NCI-H1417 (cell line): ENCODE measurements around the gene NUDC.

Experiments used
- DNase-seq, 3 experiments: peaks; one replicate each; lab custom pipeline; 2025; lab: John Stamatoyannopoulos, UW

Gene NUDC

DNA sequence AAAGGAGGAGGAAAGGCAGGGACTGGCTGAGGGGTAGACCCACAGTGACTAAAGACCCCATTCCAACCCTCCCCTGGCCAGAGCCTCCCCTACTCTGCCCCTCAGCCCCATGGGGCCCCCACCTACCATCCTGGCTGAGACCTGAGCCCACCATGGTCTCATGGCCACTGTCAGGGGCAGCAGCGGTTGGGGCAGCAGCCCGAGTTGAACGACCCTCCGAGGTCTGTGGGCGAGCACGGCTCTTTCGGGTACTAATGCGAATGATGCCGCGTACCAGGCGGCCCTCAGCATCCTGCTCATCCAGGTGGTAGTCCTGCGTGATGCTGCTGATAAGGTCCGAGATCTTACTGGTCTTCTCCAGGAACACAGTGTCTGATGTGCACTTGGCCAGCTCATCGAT lies 29.7 kb downstream of the NUDC start:
- no peak for DNase-seq

DNA sequence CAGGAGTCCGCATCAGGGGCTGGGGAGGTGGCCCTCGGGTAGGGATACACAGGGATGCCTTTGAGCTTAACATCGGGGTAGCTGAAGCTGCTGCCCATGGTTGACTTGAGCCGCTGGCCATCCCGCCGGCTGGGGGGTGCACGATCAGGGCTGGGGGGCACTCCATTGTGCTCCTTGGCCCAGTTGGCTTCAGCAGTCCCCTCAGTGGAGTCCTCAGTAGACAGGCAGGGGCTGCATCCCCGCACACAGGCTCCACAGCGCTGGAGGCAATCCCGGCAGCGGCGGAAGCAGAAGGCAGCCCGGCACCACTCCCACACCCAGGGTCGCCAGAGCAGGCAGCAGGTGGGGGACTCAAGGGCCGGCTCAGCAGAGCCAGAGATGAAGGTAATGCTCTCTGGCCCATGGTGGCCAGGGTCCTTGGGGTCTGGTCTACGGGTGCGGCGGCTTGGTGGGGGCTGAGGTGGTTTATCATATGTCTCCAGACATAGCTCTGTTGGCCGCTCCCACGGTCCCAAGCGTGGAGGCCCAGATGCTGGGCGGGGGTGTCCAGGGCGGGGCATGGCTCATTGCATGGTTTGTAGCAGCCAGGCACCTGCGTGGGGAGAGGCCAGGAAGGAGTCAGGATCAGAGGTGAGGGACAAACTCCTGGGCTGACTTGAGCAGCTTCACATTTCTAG lies 30.4 kb downstream of the NUDC start:
- DNase-seq: no peak

DNA sequence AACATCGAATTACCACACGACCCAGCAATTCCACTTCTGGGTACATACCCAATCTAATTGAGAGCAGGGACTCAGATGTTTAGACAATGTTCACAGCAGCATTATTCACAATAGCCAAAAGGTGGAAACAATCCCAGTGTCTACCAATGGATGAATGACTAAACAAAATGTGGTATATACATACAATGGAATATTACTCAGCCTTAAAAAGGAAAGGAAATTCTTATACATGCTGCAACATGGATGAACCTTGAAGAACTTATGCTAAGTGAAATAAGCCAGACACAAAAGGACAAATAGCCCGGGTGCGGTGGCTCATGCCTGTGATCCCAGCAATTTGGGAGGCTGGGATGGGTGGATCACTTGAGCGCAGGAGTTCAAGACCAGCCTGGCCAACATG lies 31.8 kb downstream of the NUDC start:
- no peak for DNase-seq

DNA sequence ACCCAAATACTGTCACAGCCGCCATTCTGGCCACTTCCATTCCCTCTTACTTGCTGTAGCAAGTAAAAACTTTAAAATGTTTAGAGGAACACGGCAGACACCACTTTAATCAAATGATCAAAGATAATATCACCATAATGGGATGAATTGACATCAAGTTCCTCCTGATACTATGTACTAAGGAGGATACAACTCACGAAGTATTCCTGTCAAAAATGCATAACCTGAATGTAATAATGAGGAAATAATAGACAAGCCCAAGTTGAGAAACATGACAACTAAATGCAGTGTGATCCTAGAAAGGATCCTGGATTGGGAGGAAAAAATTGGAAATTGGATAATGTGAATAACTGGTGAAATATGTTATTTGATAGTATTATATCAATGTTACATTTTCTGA lies 34.8 kb downstream of the NUDC start:
- DNase-seq: no peak

DNA sequence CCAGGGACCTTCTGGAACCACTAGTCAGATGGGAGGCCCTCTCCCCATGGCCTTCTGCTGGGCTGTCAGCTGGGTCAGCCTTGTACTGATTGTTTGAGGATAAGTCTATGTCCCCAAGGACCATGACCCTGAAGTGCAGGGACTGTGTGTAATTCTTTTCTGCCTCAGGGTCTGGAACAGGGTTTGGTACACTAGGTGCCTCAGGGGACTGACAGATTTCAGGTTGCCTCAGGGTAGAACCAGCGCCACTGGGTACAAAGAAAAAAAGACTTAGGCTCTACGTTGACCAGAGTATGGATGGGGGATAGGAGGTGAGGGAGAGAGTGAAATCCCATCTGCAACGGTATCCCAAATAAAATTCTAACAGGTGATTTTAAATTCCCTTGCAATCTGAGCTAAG lies 35.8 kb downstream of the NUDC start:
- no peak for DNase-seq

DNA sequence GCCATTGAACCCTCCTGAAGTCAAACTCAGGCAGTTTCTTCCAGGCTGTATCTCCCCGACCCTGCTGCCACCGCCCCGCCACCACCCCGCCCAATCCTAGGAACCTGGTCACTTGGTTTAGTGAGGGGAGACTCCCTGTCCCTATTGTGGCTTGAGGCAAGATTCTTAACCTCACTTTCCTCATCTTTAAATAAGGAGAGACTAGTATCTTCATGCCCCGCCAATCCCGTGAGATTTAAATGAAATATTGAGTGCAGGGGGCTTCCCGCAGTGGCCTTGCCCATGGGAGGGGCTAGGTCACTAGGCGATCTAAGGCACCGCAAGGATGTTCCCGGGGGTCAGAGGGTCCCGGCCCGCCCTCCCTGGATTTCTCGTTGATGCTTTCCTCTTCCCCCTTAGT lies 37.7 kb downstream of the NUDC start:
- no peak for DNase-seq

DNA sequence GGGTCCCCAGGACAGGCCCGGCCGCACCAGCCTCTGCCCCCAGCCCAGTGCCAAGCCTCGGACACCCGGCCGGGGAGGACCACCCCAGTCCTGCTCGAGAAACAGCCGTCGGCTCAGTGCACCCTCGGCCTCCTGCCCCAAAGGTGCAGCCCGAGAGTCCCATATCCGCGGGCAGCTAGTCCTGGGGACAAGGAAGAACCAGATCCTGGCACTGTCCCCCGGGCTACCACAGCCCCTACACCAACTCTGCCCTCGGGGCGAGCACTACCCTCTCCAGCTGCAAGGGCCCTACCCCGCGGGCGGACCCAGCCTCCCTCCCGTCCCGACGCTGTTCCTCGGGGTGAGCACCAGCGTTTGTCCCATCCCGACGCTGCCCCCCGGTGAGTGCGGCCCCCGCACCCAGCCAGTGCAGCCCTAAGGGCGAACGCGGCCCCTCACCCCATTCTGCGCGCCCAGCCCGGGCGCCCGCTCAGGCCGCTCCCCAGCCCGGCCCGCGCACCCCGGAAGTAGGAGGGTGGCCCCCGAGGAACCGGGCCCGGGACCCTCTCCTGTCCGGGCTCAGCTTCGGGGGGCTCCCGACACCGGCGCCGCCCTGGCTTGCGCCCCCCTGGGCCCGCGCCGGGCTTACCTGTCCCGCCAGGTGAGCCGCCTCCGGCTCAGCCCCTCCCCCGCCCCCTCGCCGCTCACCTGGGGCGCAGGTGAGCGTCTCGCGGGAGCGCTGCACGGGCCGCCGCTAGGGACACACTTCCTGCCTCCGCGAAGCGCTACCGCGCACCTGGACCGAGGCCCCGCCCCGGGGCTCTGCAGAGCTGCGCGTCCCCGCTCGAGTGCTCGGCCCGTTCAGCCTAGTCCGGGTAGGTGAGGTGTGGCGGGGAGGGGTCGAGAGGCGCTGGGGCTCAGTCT lies 38.4 kb downstream of the NUDC start, which contains the start of gene KDF1:
TSS of gene KDF1 (minus strand) at position 747 of the 903 bp plus-strand sequence. CDS start 8,088 bp downstream, outside the sequence.
- DNase-seq: peak; percentile 84 to 89 (median 85)

DNA sequence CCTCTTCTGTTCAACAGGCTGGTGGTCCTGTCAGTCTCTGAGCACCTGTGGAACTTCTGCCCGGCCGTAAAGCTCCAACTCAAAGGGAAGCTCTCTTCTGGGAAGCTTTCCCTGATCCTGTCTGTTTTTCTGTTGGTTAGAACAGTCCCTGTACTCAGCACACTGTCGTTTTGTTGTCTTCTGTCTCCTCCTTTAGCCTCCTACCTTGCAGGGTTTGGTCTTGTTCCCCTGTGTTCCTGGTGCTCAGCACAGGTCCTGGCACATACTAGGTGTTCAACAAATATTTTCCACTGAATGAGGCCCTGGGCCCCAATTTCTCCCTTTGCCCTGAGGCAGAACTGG lies 39.1 kb downstream of the NUDC start:
- DNase-seq: no peak

DNA sequence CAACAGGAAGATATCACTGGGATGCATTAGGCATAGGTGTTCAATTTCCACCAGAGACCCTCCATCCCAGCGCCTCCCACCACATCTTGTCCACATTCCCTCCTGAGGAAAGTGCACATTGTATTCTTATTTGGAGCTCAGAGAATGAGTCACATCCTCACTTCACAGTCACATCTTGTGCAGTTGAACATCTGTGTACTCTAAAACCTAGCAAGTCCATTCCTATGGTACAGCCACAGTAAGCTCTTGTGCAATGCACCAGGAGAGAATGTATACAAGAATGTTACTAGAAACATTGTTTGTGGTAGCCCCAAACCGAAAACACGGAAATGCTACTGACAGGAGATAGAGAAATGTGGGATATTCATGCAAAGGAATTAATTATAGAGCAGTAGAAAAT lies 40.3 kb downstream of the NUDC start:
- DNase-seq: no peak

DNA sequence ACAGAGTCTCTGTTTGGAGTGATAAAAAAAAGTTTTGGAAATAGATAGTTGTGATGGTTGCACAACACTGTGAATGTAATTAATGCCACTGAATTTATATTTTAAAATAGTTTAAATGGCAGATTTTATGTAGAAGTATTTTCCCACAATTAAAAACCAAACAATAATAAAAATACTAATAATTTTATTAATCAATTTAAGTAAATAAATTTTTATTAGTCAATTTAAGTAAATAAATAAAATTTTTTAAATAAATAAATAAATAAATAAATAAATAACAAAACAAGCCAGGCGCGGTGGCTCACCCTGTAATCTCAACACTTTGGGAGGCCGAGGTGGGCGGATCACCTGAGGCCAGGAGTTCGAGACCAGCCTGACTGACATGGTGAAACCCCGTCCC lies 43.7 kb downstream of the NUDC start:
- no peak for DNase-seq

DNA sequence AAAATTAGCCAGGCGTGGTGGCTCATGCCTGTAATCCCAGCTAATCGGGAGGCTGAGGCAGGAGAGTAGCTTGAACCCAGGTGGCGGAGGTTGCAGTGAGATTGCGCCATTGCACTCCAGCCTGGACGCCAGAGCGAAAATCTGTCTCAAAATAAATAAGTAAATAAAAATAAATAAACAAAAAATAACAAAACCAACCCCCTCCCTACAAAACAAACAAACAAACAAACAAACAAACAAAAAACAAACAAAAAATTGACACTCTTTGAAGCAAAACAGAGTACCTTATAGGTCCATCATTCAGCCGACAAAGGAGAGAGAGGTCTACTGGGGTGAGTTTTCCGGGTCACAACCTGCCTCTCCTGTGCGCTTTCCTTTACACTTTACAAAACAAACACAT lies 44.1 kb downstream of the NUDC start:
- DNase-seq: no peak

DNA sequence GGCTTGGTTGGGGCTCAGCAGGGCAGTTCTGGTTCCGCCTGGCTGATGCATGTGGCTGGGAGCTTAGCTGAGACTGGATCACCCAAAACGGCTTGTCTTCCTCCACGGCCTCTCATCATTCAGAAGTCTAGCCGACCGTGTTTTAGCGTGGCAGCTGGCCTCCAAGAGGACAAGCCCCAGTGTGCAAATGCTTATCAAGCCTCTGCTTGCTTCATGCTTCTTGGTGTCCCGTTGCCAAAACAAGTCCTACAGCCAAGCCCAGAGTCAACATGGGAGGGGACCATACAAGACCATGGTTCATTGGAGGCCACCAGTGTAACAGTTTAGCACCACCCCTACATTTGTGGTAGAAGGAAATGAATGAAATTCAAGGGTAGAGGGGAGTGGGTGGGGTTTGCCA lies 49.3 kb downstream of the NUDC start:
- DNase-seq: no peak

DNA sequence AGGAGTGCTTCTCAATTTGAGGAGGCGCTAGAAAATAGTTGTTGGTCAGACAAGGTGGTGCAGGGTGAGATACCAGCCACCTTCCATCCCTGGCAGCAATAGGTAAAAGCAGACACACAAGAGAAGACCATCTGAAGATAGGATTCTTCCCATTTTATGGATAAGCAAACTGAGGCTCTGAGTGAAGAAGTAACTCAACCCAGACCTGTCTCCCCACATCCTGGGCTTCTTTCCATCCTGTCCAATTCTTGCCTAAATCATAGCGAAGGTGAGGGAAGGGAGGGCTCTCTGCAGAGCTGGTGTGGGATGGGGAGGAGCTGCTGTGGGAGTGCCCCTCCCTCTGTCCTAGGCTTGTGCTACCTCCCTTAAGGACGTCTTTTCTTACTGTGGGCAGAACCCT lies 50.0 kb downstream of the NUDC start:
- DNase-seq: no peak

DNA sequence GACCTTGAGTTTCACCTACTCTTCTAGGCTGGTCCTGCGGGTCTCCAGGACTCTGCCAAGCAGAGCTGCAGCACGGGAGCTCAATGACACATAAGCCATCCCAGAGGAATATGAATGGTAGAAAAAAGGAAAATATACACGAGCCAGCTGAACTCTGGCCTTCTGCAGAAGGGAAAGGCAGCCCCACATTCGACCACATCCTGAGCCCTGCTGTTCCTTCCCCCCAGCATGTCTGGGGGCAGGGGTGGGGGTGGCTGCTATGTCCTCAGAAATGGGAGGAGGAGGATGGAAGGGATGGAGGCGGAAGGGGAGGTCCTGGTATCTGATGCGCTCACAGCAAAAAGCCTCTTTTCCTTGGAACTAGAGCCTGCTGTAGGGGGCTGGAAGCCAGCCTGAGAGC lies 50.8 kb downstream of the NUDC start:
- no peak for DNase-seq

DNA sequence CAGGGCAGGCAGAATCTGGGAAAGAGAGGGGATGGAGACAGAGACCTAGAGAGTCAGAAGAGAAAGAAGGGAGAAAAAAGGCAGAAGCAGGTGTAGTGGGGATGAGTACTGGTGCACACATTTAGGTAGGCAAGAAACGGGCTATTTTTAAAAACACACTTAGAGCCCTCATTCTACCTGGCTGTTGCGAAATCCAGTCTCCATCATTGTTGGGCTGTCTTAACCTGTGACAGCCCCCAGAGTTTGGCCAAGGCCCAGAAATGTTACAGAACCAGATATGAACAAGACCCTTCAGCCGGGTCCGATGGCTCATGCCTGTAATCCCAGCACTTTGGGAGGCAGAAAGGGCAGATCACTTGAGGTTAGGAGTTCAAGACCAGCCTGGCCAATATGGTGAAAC lies 51.3 kb downstream of the NUDC start:
- DNase-seq: no peak

DNA sequence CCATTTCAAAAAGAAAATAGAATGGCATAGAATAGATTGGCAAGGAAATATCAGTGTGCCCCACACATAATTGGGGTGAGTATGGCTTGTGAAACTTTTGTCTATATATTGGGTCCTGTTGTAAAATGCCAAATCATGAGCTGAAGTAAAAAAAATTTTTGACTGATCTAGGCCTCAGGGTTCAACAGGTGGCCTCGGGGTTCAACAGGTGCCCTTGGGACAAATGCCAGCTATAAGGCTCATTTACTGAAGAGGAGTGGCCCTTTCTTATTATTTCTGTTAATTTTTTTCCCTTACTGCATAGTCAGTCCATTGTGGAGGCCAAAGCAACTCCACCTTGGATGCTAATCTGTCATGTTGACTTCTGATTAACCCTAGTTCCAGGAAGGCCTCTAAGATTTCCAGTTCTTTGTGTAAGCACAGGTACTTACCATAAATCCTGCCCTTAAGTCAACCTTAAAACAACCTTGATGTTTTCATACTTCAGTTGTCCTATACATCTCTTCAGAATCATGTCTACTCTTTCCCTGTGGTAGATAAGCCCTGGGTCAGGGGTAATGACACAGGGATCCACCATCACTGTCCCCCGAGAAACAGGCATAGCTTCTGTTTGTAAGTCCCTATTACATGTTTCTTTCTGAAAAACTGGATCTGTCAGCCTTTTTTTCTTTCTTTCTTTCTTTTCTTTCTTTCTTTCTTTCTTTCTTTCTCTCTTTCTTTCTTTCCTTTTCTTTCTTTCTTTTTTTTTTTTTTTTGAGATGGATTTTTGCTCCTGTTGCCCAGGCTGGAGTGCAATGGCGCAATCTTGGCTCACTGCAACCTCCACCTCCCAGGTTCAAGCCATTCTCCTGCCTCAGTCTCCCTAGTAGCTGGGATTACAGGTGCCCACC lies 55.3 kb downstream of the NUDC start:
- no peak for DNase-seq

DNA sequence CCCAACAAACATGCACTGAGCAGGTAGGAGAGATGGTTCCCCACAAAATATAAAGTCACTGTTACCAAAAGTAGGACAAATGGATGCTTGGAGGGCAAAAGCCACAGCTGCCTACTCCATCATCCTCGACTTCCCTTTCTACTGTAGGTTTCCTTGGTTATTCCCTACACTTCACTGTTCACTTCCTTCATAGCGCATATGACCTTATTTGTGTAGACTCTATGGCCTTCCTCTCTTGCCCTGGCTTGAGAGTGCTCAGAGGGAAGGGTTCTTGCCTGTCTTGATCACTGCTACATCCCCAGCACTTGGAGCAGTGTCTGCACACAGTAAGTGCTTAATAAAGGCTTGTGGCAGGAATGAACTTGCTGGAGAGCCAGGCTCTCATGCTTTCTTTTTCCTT lies 57.4 kb downstream of the NUDC start:
- no peak for DNase-seq

DNA sequence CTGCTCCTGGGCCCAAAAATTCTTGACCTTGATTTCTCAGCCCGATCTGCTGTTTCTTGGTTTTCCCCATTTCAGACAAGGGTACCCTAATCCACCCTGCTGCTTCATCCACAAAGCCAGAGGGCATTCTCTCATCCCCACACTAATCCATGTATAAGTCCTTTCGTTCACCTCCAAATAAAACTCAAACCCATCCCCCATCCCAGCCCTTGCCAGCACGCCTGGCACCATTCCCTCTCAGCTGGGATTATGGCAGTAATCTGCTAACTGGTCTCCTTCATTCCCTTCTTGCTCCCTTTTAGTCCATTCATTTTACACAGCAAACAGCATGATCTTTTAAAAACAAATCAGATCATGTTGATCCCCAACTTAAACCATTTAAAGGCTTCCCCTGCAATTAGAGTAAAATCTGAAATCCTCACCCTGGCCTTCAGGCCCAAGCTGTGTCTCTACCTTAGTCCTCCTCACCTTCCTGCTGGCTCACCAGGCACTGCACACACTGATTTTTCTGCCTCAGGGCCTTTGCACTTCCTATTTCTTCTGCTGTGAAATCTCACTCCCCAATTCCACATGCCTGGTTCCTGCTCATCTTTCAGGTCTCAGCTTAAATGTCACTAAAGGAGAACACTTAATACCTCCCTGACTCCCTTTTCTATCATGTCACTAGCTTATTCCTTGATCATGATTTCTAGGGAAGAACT lies 59.8 kb downstream of the NUDC start:
- no peak for DNase-seq

DNA sequence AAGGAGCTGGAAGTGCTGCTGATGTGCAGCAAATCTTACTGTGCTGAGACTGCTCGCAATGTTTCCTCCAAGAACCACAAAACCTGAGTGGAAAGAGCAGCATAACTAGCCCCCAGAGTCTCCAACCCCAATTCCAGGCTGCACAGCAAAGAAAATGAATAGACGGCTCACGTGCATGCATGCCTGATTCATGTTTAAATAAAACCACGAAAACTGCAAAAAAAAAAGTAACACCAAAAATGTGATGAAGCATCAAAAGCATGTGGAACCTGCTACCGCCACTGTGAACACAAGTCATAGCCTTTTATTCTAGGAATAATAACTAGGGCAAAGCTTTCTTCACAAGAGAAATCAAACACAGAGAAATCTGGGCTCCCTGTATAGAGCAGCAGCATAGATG lies 62.3 kb downstream of the NUDC start:
- DNase-seq: no peak

DNA sequence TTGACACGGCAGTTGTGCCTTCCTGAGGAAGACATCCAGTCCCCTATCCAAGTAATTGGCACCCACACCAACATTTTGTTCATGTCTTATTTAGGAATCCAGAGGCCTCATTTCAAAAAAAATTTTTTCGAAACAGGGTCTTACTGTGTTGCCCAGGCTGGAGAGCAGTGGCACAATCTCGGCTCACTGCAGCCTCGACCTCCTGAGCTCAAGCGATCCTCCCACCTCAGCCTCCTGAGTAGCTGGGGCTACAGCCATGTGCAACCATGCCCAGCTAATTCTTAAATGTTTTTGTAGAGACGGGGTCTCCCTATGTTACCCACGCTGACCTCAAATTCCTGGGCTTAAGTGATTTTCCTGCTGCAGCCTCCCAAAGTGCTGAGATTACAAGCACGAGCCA lies 62.7 kb downstream of the NUDC start:
- no peak for DNase-seq

DNA sequence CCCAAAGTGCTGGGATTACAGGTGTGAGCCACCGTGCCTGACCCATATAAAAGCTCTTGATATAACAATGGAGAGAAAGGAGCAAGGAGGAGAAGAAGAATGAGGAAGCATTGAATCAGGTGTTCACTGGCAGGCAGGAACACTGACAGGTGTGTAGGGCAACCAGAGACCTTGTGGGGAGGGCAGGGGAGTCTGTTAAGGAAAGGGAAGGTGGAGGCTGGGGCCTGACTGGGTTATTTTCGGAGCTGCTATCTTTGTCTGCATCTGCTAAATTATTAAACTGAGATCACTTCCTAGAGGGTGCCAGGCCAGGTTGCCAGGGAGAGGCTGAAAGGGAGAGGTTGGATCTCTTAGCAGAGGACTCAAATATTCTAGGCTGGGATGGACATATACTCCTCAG lies 65.1 kb downstream of the NUDC start:
- DNase-seq: no peak
